Adrenal gland (tissue), 19 donors: ENCODE measurements around the gene TMIGD2. TPM values are rescaled to one million over a fixed set of nuclear protein-coding genes. Genes with fewer than 3 reads are reported as not detected.
"Not testable (repeated sequence)": the region's sequence is repeated elsewhere in the genome, so short reads cannot be mapped to it uniquely, and the experiment has no call there.

ENCODE experiments used
- DNase-seq, 7 donors: peaks; one replicate each; pipeline ENCODE4 v3.0.0-alpha.2; 2019 to 2020
- H3K27ac ChIP-seq, 5 donors: fragments of 200-600 bp; sonication (generic) in 4 of 5; 1 replicate in 3 of 5; 2 replicates in 2 of 5; pipeline versions ENCODE4 v1.5.1 to v1.8.0; 2016 to 2020; ENCODE audit warnings: mild to moderate bottlenecking in 1 of 5
- H3K27me3 ChIP-seq: fragments of 200-600 bp; 2 replicates; pipeline ENCODE4 v1.8.0; 2021
- H3K36me3 ChIP-seq, 2 donors: fragments of 200-600 bp; replicated peaks in 1 of 2; 1 replicate in 1 of 2; 2 replicates in 1 of 2; pipeline versions ENCODE4 v1.5.1 to v1.8.0; 2018 to 2022
- H3K4me1 ChIP-seq, 2 donors: fragments of 200-600 bp; replicated peaks in 1 of 2; 1 replicate in 1 of 2; 2 replicates in 1 of 2; pipeline versions ENCODE4 v1.5.1 to v1.8.0; 2018 to 2021
- H3K4me3 ChIP-seq, 4 donors: fragments of 200-600 bp; sonication (generic) in 3 of 4; one replicate each; pipeline ENCODE4 v1.5.1; 2016 to 2018
- H3K9me3 ChIP-seq, 3 donors: fragments of 200-600 bp; sonication (generic) in 1 of 3; replicated peaks in 1 of 3; 1 replicate in 2 of 3; 2 replicates in 1 of 3; pipeline versions ENCODE4 v1.5.1 to v1.8.0; 2016 to 2021
- POLR2A ChIP-seq, 2 donors: fragments of 450-650 bp; IDR thresholded peaks; one replicate each; pipeline ENCODE4 v1.6.1; 2017; ENCODE audit warnings: antibody characterized with exemption in 2 of 2, mild to moderate bottlenecking in 2 of 2, moderate library complexity in 1 of 2
- WGBS, 4 donors: extraction: QIAGEN DNeasy Blood & Tissue Kit in 2 of 4; methylation state at CpG; one replicate each; pipeline versions ENCODE4 v1.1.5 to v1.1.7; 2013 to 2017; 5-methylcytosine and 5-hydroxymethylcytosine counted together
- intact Hi-C, 2 donors: fragments of 100-400 bp; cut with DNase I; formaldehyde crosslinking; loops; one replicate each; pipeline versions ENCODE4 v1.14.1 to v1.15.0; 2022 to 2023
- long read RNA-seq, 10 donors: library from polyadenylated mRNA in 3 of 10; unstranded in 2 of 10; stranded (forward) in 1 of 10; transcript quantifications; one replicate each; pipeline ENCODE4 v2.0.0 and lab custom pipeline, GENCODE V29; 2021 to 2026
- polyA plus RNA-seq, 3 donors: library from polyadenylated mRNA; stranded (reverse); fragments of 200-250 nt in 2 of 3; fragments of 350-450 nt in 1 of 3; fragmentation: Illumina TruSeq in 1 of 3; extraction: RNeasy Lipid Tissue Mini Kit (QIAGEN cat#74804) in 1 of 3; gene quantifications; one replicate each; pipeline ENCODE4 v1.2.3, GENCODE V29; 2013 to 2014
- total RNA-seq, 9 donors: library from RNA; depleted of rRNA in 4 of 9; stranded (reverse); fragments of >200 nt in 4 of 9; fragments of 120-200 nt in 1 of 9; fragmentation: NEBNext Ultra II Directional in 1 of 9; extraction: Animal tissue kit (Norgen Biotek cat#: 25700) in 1 of 9; gene quantifications; one replicate each; pipeline versions ENCODE4 v1.1.0 to v1.2.4, GENCODE V29; 2013 to 2023
- TF ChIP-seq, protein P1 (sequence below), 6 experiments: fragments of 450-650 bp in 4 of 6; fragments of 200-600 bp in 2 of 6; sonication (generic) in 1 of 6; IDR thresholded peaks; 1 replicate in 5 of 6; 2 replicates in 1 of 6; pipeline versions ENCODE4 v1.5.1 to v1.8.0; 2016 to 2021; ENCODE audit warnings: antibody characterized with exemption in 6 of 6, mild to moderate bottlenecking in 2 of 6, moderate library complexity in 1 of 6
- donor health status: healthy with polysubstance abuse.
- donor health status: Bipolar disorder and iron deficiency.
- donor health status: DM: yes; HTN: yes; CAD: no.
- donor health status: DM: no; HTN: no; CAD: no.
- donor health status: DM: no; HTN: no; CAD: no.
- donor health status: DM: yes; HTN: yes; CAD: no.

Gene TMIGD2, protein sequence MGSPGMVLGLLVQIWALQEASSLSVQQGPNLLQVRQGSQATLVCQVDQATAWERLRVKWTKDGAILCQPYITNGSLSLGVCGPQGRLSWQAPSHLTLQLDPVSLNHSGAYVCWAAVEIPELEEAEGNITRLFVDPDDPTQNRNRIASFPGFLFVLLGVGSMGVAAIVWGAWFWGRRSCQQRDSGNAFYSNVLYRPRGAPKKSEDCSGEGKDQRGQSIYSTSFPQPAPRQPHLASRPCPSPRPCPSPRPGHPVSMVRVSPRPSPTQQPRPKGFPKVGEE
- total RNA-seq (under 1 TPM in 1 of 9 donors, not detected in 8; 0.25 TPM), polyA plus RNA-seq (under 1 TPM in 2 of 3 donors, not detected in 1; 0.17 to 0.24 TPM)
- long read RNA-seq, donor 1 = 0 reads
- long read RNA-seq, donor 2 = 0 reads
- long read RNA-seq, donor 3 = 0 reads
- long read RNA-seq, donor 4 = 0 reads
- long read RNA-seq, donor 5 = 0 reads
- long read RNA-seq, donor 6 = 0 reads
- long read RNA-seq, donor 7 = 0 reads
- long read RNA-seq, donor 8 = 0 reads
- long read RNA-seq, donor 9 = 0 reads
- long read RNA-seq, donor 10, partial matches to known transcripts = 0 of 1 reads
- long read RNA-seq, donor 10, other reads (novel, unspliced or antisense) = 0 of 1 reads

DNA sequence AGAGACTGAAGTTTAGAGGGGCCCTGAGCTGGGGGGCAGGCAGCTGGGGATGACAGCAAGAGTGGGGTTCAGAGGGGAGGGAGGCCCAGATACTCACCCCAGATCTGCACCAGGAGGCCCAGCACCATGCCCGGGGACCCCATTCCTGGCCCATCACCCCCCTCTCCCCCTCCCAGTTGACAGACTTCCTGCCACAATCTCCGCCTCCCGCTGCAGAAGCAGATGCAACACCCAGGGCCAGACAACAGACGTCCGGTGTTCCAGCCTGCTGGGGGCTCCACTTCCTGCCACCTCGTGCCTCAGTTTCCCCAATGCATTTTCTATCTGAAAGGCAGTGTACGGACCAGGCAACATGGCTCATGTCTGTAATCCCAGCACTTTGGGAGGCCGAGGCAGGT lies at the start of gene TMIGD2:
Gene TMIGD2 (minus strand): TSS at position 147 of the 398 bp plus-strand sequence. CDS start 4 bp downstream, at position 143.
- no peaks in the 10 kb centered on the region for H3K36me3 ChIP-seq
- 46 to 56% (median 54%) methylated on average over 6 to 8 of the region's 8 CpGs for WGBS, 4 donors
- no peaks in the 10 kb centered on the region for H3K4me1 ChIP-seq
- no peak for DNase-seq
- intact Hi-C loops = no loop called here
- TF ChIP-seq POLR2A (IDR thresholded peaks at IDR 0.05) = no peak
- TF ChIP-seq, protein P1, sequence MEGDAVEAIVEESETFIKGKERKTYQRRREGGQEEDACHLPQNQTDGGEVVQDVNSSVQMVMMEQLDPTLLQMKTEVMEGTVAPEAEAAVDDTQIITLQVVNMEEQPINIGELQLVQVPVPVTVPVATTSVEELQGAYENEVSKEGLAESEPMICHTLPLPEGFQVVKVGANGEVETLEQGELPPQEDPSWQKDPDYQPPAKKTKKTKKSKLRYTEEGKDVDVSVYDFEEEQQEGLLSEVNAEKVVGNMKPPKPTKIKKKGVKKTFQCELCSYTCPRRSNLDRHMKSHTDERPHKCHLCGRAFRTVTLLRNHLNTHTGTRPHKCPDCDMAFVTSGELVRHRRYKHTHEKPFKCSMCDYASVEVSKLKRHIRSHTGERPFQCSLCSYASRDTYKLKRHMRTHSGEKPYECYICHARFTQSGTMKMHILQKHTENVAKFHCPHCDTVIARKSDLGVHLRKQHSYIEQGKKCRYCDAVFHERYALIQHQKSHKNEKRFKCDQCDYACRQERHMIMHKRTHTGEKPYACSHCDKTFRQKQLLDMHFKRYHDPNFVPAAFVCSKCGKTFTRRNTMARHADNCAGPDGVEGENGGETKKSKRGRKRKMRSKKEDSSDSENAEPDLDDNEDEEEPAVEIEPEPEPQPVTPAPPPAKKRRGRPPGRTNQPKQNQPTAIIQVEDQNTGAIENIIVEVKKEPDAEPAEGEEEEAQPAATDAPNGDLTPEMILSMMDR (IDR thresholded peaks at IDR 0.05) = no peak
- no peak within 1 kb of the TSS for H3K27ac ChIP-seq
- no peak within 1 kb of the TSS for H3K4me3 ChIP-seq
- no peaks in the 10 kb centered on the region for H3K9me3 ChIP-seq
- peaks cover 8% of the 10 kb centered on the region for H3K27me3 ChIP-seq

DNA sequence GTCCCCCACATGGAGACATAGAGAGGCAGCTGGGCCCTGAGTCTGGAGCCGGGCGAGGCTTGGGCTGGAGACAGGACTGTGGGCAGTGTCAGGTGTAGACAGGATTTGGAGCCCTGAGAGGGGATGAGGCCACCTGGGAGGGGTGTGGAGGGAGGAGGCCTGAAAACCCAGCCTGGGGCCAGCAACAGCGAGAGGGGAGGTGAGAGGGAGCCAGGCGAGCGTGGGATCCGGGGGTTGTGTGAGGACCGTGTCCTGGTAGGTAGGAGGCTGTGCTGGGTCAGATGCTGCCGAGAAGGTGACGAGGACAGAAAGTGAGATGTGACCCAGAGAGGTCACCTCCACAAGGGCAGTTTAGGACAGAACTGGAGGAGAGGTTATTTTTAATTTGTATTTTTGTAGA lies 48.5 kb upstream of the TMIGD2 start:
- WGBS, 4 donors = 93 to 95% (median 94%) methylated on average over 9 of the region's 9 CpGs
- Histone ChIP-seq H3K27me3 (no peaks in the 10 kb centered on the region), H3K4me1 (no peaks in the 10 kb centered on the region), H3K4me3 (no peak overlapping the region), H3K27ac (no peak overlapping the region), H3K36me3 (peaks cover 0 to 8% of the 10 kb centered on the region in 2 donors), H3K9me3 (no peaks in the 10 kb centered on the region)
- TF ChIP-seq, protein P1 (IDR thresholded peaks at IDR 0.05) = no peak
- no peak for TF ChIP-seq POLR2A (IDR thresholded peaks at IDR 0.05)
- no peak for DNase-seq
- intact Hi-C loops = loop anchor here (5.0 kb wide), 1 partner anchor 83 kb away; no protein-coding TSS in a partner anchor

DNA sequence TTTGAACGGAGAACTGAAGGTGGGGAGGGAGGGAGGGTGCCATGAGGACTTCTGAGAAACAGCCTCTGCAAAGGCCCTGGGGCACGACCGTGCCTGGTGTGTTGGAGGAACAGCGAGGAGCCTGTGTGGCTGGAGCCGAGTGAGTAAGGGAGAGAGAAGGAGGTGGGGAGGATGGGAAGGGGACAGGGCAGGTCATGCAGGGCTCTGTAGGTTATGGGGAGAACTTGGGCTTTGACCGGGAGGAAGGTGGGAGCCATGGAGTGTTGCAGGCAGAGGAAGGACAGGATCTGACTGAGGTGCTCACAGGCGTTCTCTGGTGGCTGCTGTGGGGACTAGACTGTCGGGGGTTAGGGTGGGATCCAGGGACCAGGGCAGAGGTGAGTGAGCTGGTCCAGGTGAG lies 47.9 kb upstream of the TMIGD2 start:
- no peak for TF ChIP-seq POLR2A (IDR thresholded peaks at IDR 0.05)
- TF ChIP-seq, protein P1 (IDR thresholded peaks at IDR 0.05) = no peak
- H3K27me3 ChIP-seq = no peaks in the 10 kb centered on the region
- 81 to 87% (median 84%) methylated on average over 8 of the region's 8 CpGs for WGBS, 4 donors
- H3K36me3 ChIP-seq = peaks cover 0 to 9% of the 10 kb centered on the region in 2 donors
- DNase-seq = no peak
- no peak overlapping the region for H3K27ac ChIP-seq
- H3K4me3 ChIP-seq = no peak overlapping the region
- intact Hi-C loops = loop anchor here (5.0 kb wide), 1 partner anchor 83 kb away; no protein-coding TSS in a partner anchor
- H3K4me1 ChIP-seq = peaks cover 0 to 4% of the 10 kb centered on the region in 2 donors
- H3K9me3 ChIP-seq = no peaks in the 10 kb centered on the region

DNA sequence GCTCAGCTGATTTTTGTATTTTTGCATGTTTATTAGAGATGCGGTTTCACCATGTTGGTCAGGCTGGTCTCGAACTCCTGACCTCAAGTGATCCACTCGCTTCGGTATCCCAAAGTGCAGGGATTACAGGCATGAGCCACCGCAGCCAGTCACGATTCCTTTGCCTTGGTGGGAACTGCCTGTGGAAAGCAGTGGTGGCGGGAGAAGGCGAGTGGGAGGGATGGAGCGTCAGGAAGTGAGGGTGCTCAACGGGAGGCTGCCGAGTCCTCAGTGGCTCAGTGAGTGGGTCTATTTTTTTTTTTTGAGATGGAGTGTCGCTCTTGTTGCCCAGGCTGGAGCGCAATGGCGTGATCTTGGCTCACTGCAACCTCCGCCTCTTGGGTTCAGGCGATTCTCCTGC lies 47.0 kb upstream of the TMIGD2 start:
- not testable (repeated sequence) for H3K4me1 ChIP-seq, H3K9me3 ChIP-seq, H3K27ac ChIP-seq, H3K27me3 ChIP-seq, H3K4me3 ChIP-seq, DNase-seq, H3K36me3 ChIP-seq
- WGBS, 4 donors = 93 to 96% (median 94%) methylated on average over 16 of the region's 16 CpGs
- intact Hi-C loops = loop anchor here in 1 of 2 donors (10.0 kb wide), 1 partner anchor 46 kb away; no protein-coding TSS in a partner anchor
